Activated naive CD4-positive, alpha-beta T cell treated with anti-CD3 and anti-CD28 coated beads for 36 hours (primary cell): ENCODE measurements around the gene USP30. TPM values are rescaled to one million over a fixed set of nuclear protein-coding genes. Genes with fewer than 3 reads are reported as not detected.

Experiments used
- CTCF ChIA-PET: fragments of 350-600 bp; sonication (Branson Sonifier 250); formaldehyde crosslinking; loops from one replicate; lab custom pipeline; 2021; ENCODE audit warnings: antibody characterized with exemption; lab: Charles Lee
- DNase-seq: peaks from one replicate; pipeline ENCODE4 v3.0.0-alpha.2; 2020
- H3K27ac Mint-ChIP-seq: one replicate; pipeline ENCODE4 v1.8.0; 2021; ENCODE audit warnings: mild to moderate bottlenecking, mixed read lengths
- H3K27me3 Mint-ChIP-seq: one replicate; pipeline ENCODE4 v1.8.0; 2021; ENCODE audit warnings: low read depth, mixed read lengths
- H3K36me3 Mint-ChIP-seq: one replicate; pipeline ENCODE4 v1.8.0; 2021; ENCODE audit warnings: low read depth, mixed read lengths
- H3K4me1 Mint-ChIP-seq: one replicate; pipeline ENCODE4 v1.8.0; 2021; ENCODE audit warnings: low read depth, mixed read lengths
- H3K4me3 Mint-ChIP-seq: one replicate; pipeline ENCODE4 v1.8.0; 2021; ENCODE audit warnings: mild to moderate bottlenecking, moderate library complexity, mixed read lengths
- H3K9me3 Mint-ChIP-seq: one replicate; pipeline ENCODE4 v1.8.0; 2021; ENCODE audit warnings: mixed read lengths
- intact Hi-C: fragments of 100-400 bp; cut with micrococcal nuclease; formaldehyde crosslinking; loops from one replicate; pipeline ENCODE4 v1.15.1; 2023
- total RNA-seq, 2 experiments: library from RNA; stranded (reverse); gene quantifications; one replicate each; pipeline ENCODE4 v1.2.3, GENCODE V29; 2021

USP30 gene
- total RNA-seq, 2 experiments from 2014 or later, result 11.0 to 11.5 TPM

- CTCF ChIA-PET, result no interaction called here
- Mint-ChIP-seq H3K27me3 (no peaks in the 10 kb centered on the region), H3K36me3 (peaks cover 27% of the 10 kb centered on the region), H3K27ac (peak overlapping the region; percentile 3), H3K9me3 (no peaks in the 10 kb centered on the region), H3K4me3 (no peak overlapping the region), H3K4me1 (peaks cover 38% of the 10 kb centered on the region)
- intact Hi-C loops, result no loop called here
- no peak for DNase-seq
These were observed 36.4 kb downstream of the USP30 start for GRCh38 chr12:109088818-109089217.

- DNase-seq, result no peak
- Mint-ChIP-seq H3K36me3 (peaks cover 27% of the 10 kb centered on the region), H3K4me3 (no peak overlapping the region), H3K4me1 (peaks cover 44% of the 10 kb centered on the region), H3K9me3 (no peaks in the 10 kb centered on the region), H3K27ac (no peak overlapping the region), H3K27me3 (no peaks in the 10 kb centered on the region)
- CTCF ChIA-PET, result no interaction called here
- intact Hi-C loops, result loop anchor here (5.0 kb wide), 1 partner anchor 572 kb away; the partner anchor contains the start of gene FICD
These were observed 37.3 kb downstream of the USP30 start for GRCh38 chr12:109089683-109090082.

GRCh38 chr12:109092497-109093021 is 40.2 kb downstream of the USP30 start:
- no peak for DNase-seq
- no peaks in the 10 kb centered on the region for H3K9me3 Mint-ChIP-seq
- CTCF ChIA-PET, result interaction anchor here (0.5 to 5.4 kb wide), 12 partner anchors 28 to 519 kb away, joined by 3 to 41 read pairs (median 4); partner anchors contain the start of gene DAO
- H3K36me3 Mint-ChIP-seq, result peaks cover 27% of the 10 kb centered on the region
- peak overlapping the region; percentile 81 for H3K27ac Mint-ChIP-seq
- intact Hi-C loops, result loop anchor here (1.0 to 5.0 kb wide), 12 partner anchors 40 to 575 kb away; partner anchors contain the start of genes CORO1C, FICD, SELPLG and SSH1
- peaks cover 44% of the 10 kb centered on the region for H3K4me1 Mint-ChIP-seq
- no peaks in the 10 kb centered on the region for H3K27me3 Mint-ChIP-seq
- H3K4me3 Mint-ChIP-seq, result peak overlapping the region; percentile 85

- H3K27me3 Mint-ChIP-seq, result no peaks in the 10 kb centered on the region
- intact Hi-C loops, result loop anchor here (1.0 to 5.0 kb wide), 12 partner anchors 41 to 576 kb away; partner anchors contain the start of genes CORO1C, FICD, SELPLG and SSH1
- no peaks in the 10 kb centered on the region for H3K9me3 Mint-ChIP-seq
- H3K4me3 Mint-ChIP-seq, result peak within 1 kb of the TSS; percentile 85
- H3K27ac Mint-ChIP-seq, result peak within 1 kb of the TSS; percentile 81
- CTCF ChIA-PET, result interaction anchor here (0.9 to 5.4 kb wide), 12 partner anchors 19 to 520 kb away, joined by 3 to 41 read pairs (median 4); partner anchors contain the start of gene DAO
- H3K4me1 Mint-ChIP-seq, result peaks cover 44% of the 10 kb centered on the region
- DNase-seq, result peak; percentile 96
- H3K36me3 Mint-ChIP-seq, result peaks cover 25% of the 10 kb centered on the region
These were observed 40.9 kb downstream of the USP30 start, which contains the start of gene ALKBH2 for GRCh38 chr12:109093022-109093918. Gene ALKBH2 (minus strand): TSS chr12:109093472. CDS start chr12:109092786, 686 bp downstream.

GRCh38 chr12:109097140-109097434 is 44.7 kb downstream of the USP30 start:
- DNase-seq, result no peak
- Mint-ChIP-seq H3K27ac (no peak overlapping the region), H3K9me3 (no peaks in the 10 kb centered on the region), H3K4me1 (peaks cover 44% of the 10 kb centered on the region), H3K4me3 (peak overlapping the region; percentile 76), H3K27me3 (no peaks in the 10 kb centered on the region), H3K36me3 (peaks cover 26% of the 10 kb centered on the region)
- CTCF ChIA-PET, result interaction anchor here (0.7 kb wide), 1 partner anchor 15 kb away, joined by 4 read pairs; no protein-coding TSS in a partner anchor
- intact Hi-C loops, result loop anchor here (1.0 kb wide), 1 partner anchor 366 kb away; the partner anchor contains the start of gene CORO1C

GRCh38 chr12:109097435-109098182 is 45.2 kb downstream of the USP30 start, which contains the start of gene UNG:
Gene UNG (plus strand): TSS chr12:109097597. CDS start chr12:109097680, 83 bp downstream.
- Mint-ChIP-seq H3K27me3 (no peaks in the 10 kb centered on the region), H3K4me1 (peaks cover 39% of the 10 kb centered on the region), H3K9me3 (no peaks in the 10 kb centered on the region), H3K36me3 (peaks cover 24% of the 10 kb centered on the region), H3K27ac (peak within 1 kb of the TSS; percentile 56), H3K4me3 (peak within 1 kb of the TSS; percentile 76)
- DNase-seq, result peak; percentile 98
- intact Hi-C loops, result loop anchor here (1.0 kb wide), 4 partner anchors 44 to 476 kb away; partner anchors contain the start of genes CORO1C, MMAB and MVK
- CTCF ChIA-PET, result interaction anchor here (0.7 to 0.9 kb wide), 2 partner anchors 14 to 147 kb away, joined by 3 to 4 read pairs; no protein-coding TSS in a partner anchor

- CTCF ChIA-PET, result interaction anchor here (0.9 to 4.1 kb wide), 2 partner anchors 14 to 148 kb away, joined by 3 to 21 read pairs; no protein-coding TSS in a partner anchor
- intact Hi-C loops, result loop anchor here (1.0 kb wide), 3 partner anchors 45 to 475 kb away; partner anchors contain the start of genes MMAB and MVK
- H3K27me3 Mint-ChIP-seq, result no peaks in the 10 kb centered on the region
- peak; percentile 38 for DNase-seq
- H3K4me1 Mint-ChIP-seq, result peaks cover 34% of the 10 kb centered on the region
- no peaks in the 10 kb centered on the region for H3K9me3 Mint-ChIP-seq
- peak overlapping the region; percentile 36 for H3K27ac Mint-ChIP-seq
- H3K36me3 Mint-ChIP-seq, result peaks cover 24% of the 10 kb centered on the region
- H3K4me3 Mint-ChIP-seq, result peak overlapping the region; percentile 76
These were observed 45.8 kb downstream of the USP30 start for GRCh38 chr12:109098183-109098604.

GRCh38 chr12:109098651-109099050 is 46.3 kb downstream of the USP30 start:
- Mint-ChIP-seq H3K27me3 (no peaks in the 10 kb centered on the region), H3K4me3 (peak overlapping the region; percentile 76), H3K36me3 (peaks cover 24% of the 10 kb centered on the region), H3K4me1 (peaks cover 31% of the 10 kb centered on the region), H3K9me3 (no peaks in the 10 kb centered on the region), H3K27ac (no peak overlapping the region)
- DNase-seq, result no peak
- intact Hi-C loops, result loop anchor here (1.0 kb wide), 3 partner anchors 45 to 475 kb away; partner anchors contain the start of genes MMAB and MVK
- CTCF ChIA-PET, result interaction anchor here (0.9 to 4.1 kb wide), 2 partner anchors 14 to 148 kb away, joined by 3 to 21 read pairs; no protein-coding TSS in a partner anchor

- H3K36me3 Mint-ChIP-seq, result peaks cover 28% of the 10 kb centered on the region
- no peaks in the 10 kb centered on the region for H3K27me3 Mint-ChIP-seq
- peaks cover 24% of the 10 kb centered on the region for H3K4me1 Mint-ChIP-seq
- intact Hi-C loops, result no loop called here
- peak overlapping the region; percentile 76 for H3K4me3 Mint-ChIP-seq
- DNase-seq, result no peak
- CTCF ChIA-PET, result interaction anchor here (4.1 kb wide), 1 partner anchor 13 kb away, joined by 21 read pairs; no protein-coding TSS in a partner anchor
- H3K27ac Mint-ChIP-seq, result no peak overlapping the region
- H3K9me3 Mint-ChIP-seq, result no peaks in the 10 kb centered on the region
These were observed 47.1 kb downstream of the USP30 start for GRCh38 chr12:109099431-109100020.

- Mint-ChIP-seq H3K4me1 (peaks cover 23% of the 10 kb centered on the region), H3K36me3 (peaks cover 33% of the 10 kb centered on the region), H3K9me3 (no peaks in the 10 kb centered on the region), H3K27me3 (no peaks in the 10 kb centered on the region), H3K4me3 (no peak overlapping the region), H3K27ac (no peak overlapping the region)
- CTCF ChIA-PET, result interaction anchor here (0.6 to 4.1 kb wide), 2 partner anchors 12 to 53 kb away, joined by 4 to 21 read pairs; no protein-coding TSS in a partner anchor
- intact Hi-C loops, result no loop called here
- no peak for DNase-seq
These were observed 48.4 kb downstream of the USP30 start for GRCh38 chr12:109100741-109101140.

- peaks cover 23% of the 10 kb centered on the region for H3K4me1 Mint-ChIP-seq
- intact Hi-C loops, result no loop called here
- H3K9me3 Mint-ChIP-seq, result no peaks in the 10 kb centered on the region
- no peak overlapping the region for H3K4me3 Mint-ChIP-seq
- DNase-seq, result no peak
- H3K36me3 Mint-ChIP-seq, result peaks cover 35% of the 10 kb centered on the region
- H3K27ac Mint-ChIP-seq, result no peak overlapping the region
- no peaks in the 10 kb centered on the region for H3K27me3 Mint-ChIP-seq
- CTCF ChIA-PET, result no interaction called here
These were observed 50.1 kb downstream of the USP30 start for GRCh38 chr12:109102491-109102890.
